ENCODE measurements around the gene TMEM238L. TPM values are rescaled to one million over a fixed set of nuclear protein-coding genes. Genes with fewer than 3 reads are reported as not detected.

TMEM238L gene
- total RNA-seq, 1 donor = not detected

GRCh38 chr17:10837921-10838320, 34.0 kb upstream of the TMEM238L start, which contains the start of gene PIRT:
TSS of gene PIRT (minus strand) at chr17:10838087. CDS start at chr17:10825645, 12,442 bp downstream.
- no peak for TF ChIP-seq CTCF (IDR thresholded peaks at IDR 0.05; ENCODE audit: insufficient read depth, low read length)
- H3K4me3 ChIP-seq (ENCODE audit: low read depth, low read length) = no peak within 1 kb of the TSS
- no peak for DNase-seq (ENCODE audit: low read depth)

GRCh38 chr17:10836966-10837590, 33.2 kb upstream of the TMEM238L start:
- no peak for TF ChIP-seq CTCF (IDR thresholded peaks at IDR 0.05; ENCODE audit: insufficient read depth, low read length)
- no peak overlapping the region for H3K4me3 ChIP-seq (ENCODE audit: low read depth, low read length)
- DNase-seq (ENCODE audit: low read depth) = no peak

- TF ChIP-seq CTCF (IDR thresholded peaks at IDR 0.05; ENCODE audit: insufficient read depth, low read length) = no peak
- no peak overlapping the region for H3K4me3 ChIP-seq (ENCODE audit: low read depth, low read length)
- DNase-seq (ENCODE audit: low read depth) = no peak
Measured at GRCh38 chr17:10836145-10836544, 32.2 kb upstream of the TMEM238L start.

- no peak overlapping the region for H3K4me3 ChIP-seq (ENCODE audit: low read depth, low read length)
- DNase-seq (ENCODE audit: low read depth) = no peak
- no peak for TF ChIP-seq CTCF (IDR thresholded peaks at IDR 0.05; ENCODE audit: insufficient read depth, low read length)
Measured at GRCh38 chr17:10831696-10832095, 27.8 kb upstream of the TMEM238L start.

- no peak overlapping the region for H3K4me3 ChIP-seq (ENCODE audit: low read depth, low read length)
- TF ChIP-seq CTCF (IDR thresholded peaks at IDR 0.05; ENCODE audit: insufficient read depth, low read length) = no peak
- no peak for DNase-seq (ENCODE audit: low read depth)
Measured at GRCh38 chr17:10827898-10828552, 24.1 kb upstream of the TMEM238L start.

- no peak for DNase-seq (ENCODE audit: low read depth)
- no peak overlapping the region for H3K4me3 ChIP-seq (ENCODE audit: low read depth, low read length)
Measured at GRCh38 chr17:10824874-10825273, 21.0 kb upstream of the TMEM238L start.

More at GRCh38 chr17:10824874-10825273, 21.0 kb upstream of the TMEM238L start:
- TF ChIP-seq CTCF (IDR thresholded peaks at IDR 0.05; ENCODE audit: insufficient read depth, low read length) = no peak

Measured in fibroblast of the aortic adventitia (primary cell).